HEK293 (cell line): ENCODE measurements around the gene ENOX2.

Experiments used
- CTCF ChIA-PET: fragments of 350-600 bp; formaldehyde crosslinking; extraction: SDS; loops from one replicate; lab custom pipeline; 2021; ENCODE audit warnings: antibody characterized with exemption; lab: Yijun Ruan, JAX
- POLR2A ChIA-PET: fragments of 300-600 bp; formaldehyde crosslinking; extraction: SDS; loops from one replicate; lab custom pipeline; 2020; ENCODE audit warnings: antibody characterized with exemption, inconsistent platforms; lab: Yijun Ruan, JAX
- H3K27ac ChIP-seq: fragments of 200-500 bp; sonication (Bioruptor generic); 2 replicates; pipeline ENCODE4 v1.5.1; 2014; ENCODE audit warnings: low read depth, low read length, control low read depth, inconsistent platforms; ENCODE audit errors: extremely low read depth
- H3K36me3 ChIP-seq, 2 experiments: fragments of 200-500 bp in 1 of 2; sonication (Bioruptor generic) in 1 of 2; 1 replicate in 1 of 2; 2 replicates in 1 of 2; pipeline ENCODE4 v1.5.1; 2014 to 2017; ENCODE audit warnings: inconsistent platforms in 2 of 2, low read length in 2 of 2; ENCODE audit not compliant: control insufficient read depth in 2 of 2, insufficient read depth in 1 of 2
- H3K4me1 ChIP-seq: fragments of 200-500 bp; sonication (Bioruptor generic); 2 replicates; pipeline ENCODE4 v1.5.1; 2014; ENCODE audit warnings: mild to moderate bottlenecking, low read length, inconsistent platforms; ENCODE audit not compliant: control insufficient read depth, insufficient read depth
- H3K4me3 ChIP-seq: 2 replicates; pipeline ENCODE4 v1.5.1; 2011; ENCODE audit warnings: low read depth, mild to moderate bottlenecking, control low read depth, low read length, moderate library complexity
- H3K9me3 ChIP-seq: fragments of 200-500 bp; sonication (Bioruptor generic); 2 replicates; pipeline ENCODE4 v1.5.1; 2014; ENCODE audit warnings: low read depth, low read length, inconsistent platforms; ENCODE audit not compliant: control insufficient read depth, insufficient read depth
- GFI1B ChIP-seq: fragments of 450-650 bp; formaldehyde crosslinking; IDR thresholded peaks from 2 replicates; pipeline ENCODE4 v1.5.1; 2016; ENCODE audit warnings: missing biosample characterization, missing genetic modification characterization
- GLIS2 ChIP-seq: fragments of 450-650 bp; formaldehyde crosslinking; IDR thresholded peaks from 2 replicates; pipeline ENCODE4 v1.5.1; 2016; ENCODE audit warnings: missing biosample characterization, missing genetic modification characterization
- MEIS1 ChIP-seq: sonication (generic); formaldehyde crosslinking; IDR thresholded peaks from 2 replicates; pipeline ENCODE4 v1.8.1; 2022; ENCODE audit warnings: missing genetic modification reagents, mild to moderate bottlenecking, borderline replicate concordance
- TRIM28 ChIP-seq: IDR thresholded peaks from 2 replicates; pipeline ENCODE4 v1.6.1; 2011; ENCODE audit warnings: low read length, control low read depth, borderline replicate concordance
- WT1 ChIP-seq: fragments of 450-650 bp; formaldehyde crosslinking; IDR thresholded peaks from 2 replicates; pipeline ENCODE4 v1.5.1; 2016; ENCODE audit warnings: missing biosample characterization, missing genetic modification characterization
- ZBTB20 ChIP-seq: fragments of 450-650 bp; formaldehyde crosslinking; IDR thresholded peaks from 2 replicates; pipeline ENCODE4 v1.5.1; 2016; ENCODE audit warnings: missing biosample characterization, missing genetic modification characterization
- ZBTB7A ChIP-seq: fragments of 450-650 bp; formaldehyde crosslinking; IDR thresholded peaks from 2 replicates; pipeline ENCODE4 v1.5.1; 2016; ENCODE audit warnings: low read depth, missing biosample characterization, missing genetic modification characterization
- ZFP69B ChIP-seq: fragments of 450-650 bp; formaldehyde crosslinking; IDR thresholded peaks from 2 replicates; pipeline ENCODE4 v1.5.1; 2016; ENCODE audit warnings: missing biosample characterization, missing genetic modification characterization
- ZNF202 ChIP-seq: fragments of 450-650 bp; formaldehyde crosslinking; IDR thresholded peaks from 2 replicates; pipeline ENCODE4 v1.5.1; 2016; ENCODE audit warnings: missing biosample characterization, missing genetic modification characterization, borderline replicate concordance
- ZNF239 ChIP-seq: fragments of 450-650 bp; formaldehyde crosslinking; IDR thresholded peaks from 2 replicates; pipeline ENCODE4 v1.5.1; 2016; ENCODE audit warnings: missing biosample characterization, missing genetic modification characterization
- ZNF266 ChIP-seq: fragments of 450-650 bp; formaldehyde crosslinking; IDR thresholded peaks from 2 replicates; pipeline ENCODE4 v1.5.1; 2016; ENCODE audit warnings: missing biosample characterization, missing genetic modification characterization, low read depth
- ZNF529 ChIP-seq: fragments of 450-650 bp; formaldehyde crosslinking; IDR thresholded peaks from 2 replicates; pipeline ENCODE4 v1.5.1; 2017; ENCODE audit warnings: missing genetic modification characterization, missing biosample characterization; ENCODE audit not compliant: insufficient replicate concordance
- ZNF600 ChIP-seq: fragments of 450-650 bp; formaldehyde crosslinking; IDR thresholded peaks from 2 replicates; pipeline ENCODE4 v1.5.1; 2016; ENCODE audit warnings: missing biosample characterization, missing genetic modification characterization
- ZNF701 ChIP-seq: fragments of 450-650 bp; formaldehyde crosslinking; IDR thresholded peaks from 2 replicates; pipeline ENCODE4 v1.5.1; 2016; ENCODE audit warnings: missing biosample characterization, missing genetic modification characterization
- ZNF776 ChIP-seq: fragments of 450-650 bp; formaldehyde crosslinking; IDR thresholded peaks from 2 replicates; pipeline ENCODE4 v1.5.0; 2017; ENCODE audit warnings: missing biosample characterization, missing genetic modification characterization, borderline replicate concordance
- ZNF777 ChIP-seq: fragments of 450-650 bp; formaldehyde crosslinking; IDR thresholded peaks from 2 replicates; pipeline ENCODE4 v1.5.1; 2017; ENCODE audit warnings: missing biosample characterization, missing genetic modification characterization, borderline replicate concordance
- ZSCAN16 ChIP-seq: fragments of 450-650 bp; formaldehyde crosslinking; IDR thresholded peaks from 2 replicates; pipeline ENCODE4 v1.5.1; 2016; ENCODE audit warnings: missing biosample characterization, missing genetic modification characterization
- TF ChIP-seq, protein P1 (sequence below): fragments of 450-650 bp; formaldehyde crosslinking; IDR thresholded peaks from 2 replicates; pipeline ENCODE4 v1.5.1; 2016; ENCODE audit warnings: missing biosample characterization, missing genetic modification characterization
- TF ChIP-seq, protein P2 (sequence below): fragments of 450-650 bp; formaldehyde crosslinking; IDR thresholded peaks from 2 replicates; pipeline ENCODE4 v1.5.1; 2016; ENCODE audit warnings: missing biosample characterization, missing genetic modification characterization
- TF ChIP-seq, protein P3 (sequence below): sonication (generic); formaldehyde crosslinking; IDR thresholded peaks from 2 replicates; pipeline ENCODE4 v1.8.1; 2022; ENCODE audit warnings: mild to moderate bottlenecking, moderate library complexity, missing genetic modification reagents
- TF ChIP-seq, protein P4 (sequence below): fragments of 450-650 bp; formaldehyde crosslinking; IDR thresholded peaks from 2 replicates; pipeline ENCODE4 v1.5.1; 2016; ENCODE audit warnings: missing biosample characterization, missing genetic modification characterization
- TF ChIP-seq, protein P5 (sequence below): fragments of 450-650 bp; formaldehyde crosslinking; IDR thresholded peaks from 2 replicates; pipeline ENCODE4 v1.5.1; 2017; ENCODE audit warnings: missing biosample characterization, missing genetic modification characterization
- TF ChIP-seq, protein P6 (sequence below): fragments of 450-650 bp; formaldehyde crosslinking; IDR thresholded peaks from 2 replicates; pipeline ENCODE4 v1.5.0; 2017; ENCODE audit warnings: missing biosample characterization, missing genetic modification characterization, borderline replicate concordance

The ENOX2 gene

DNA sequence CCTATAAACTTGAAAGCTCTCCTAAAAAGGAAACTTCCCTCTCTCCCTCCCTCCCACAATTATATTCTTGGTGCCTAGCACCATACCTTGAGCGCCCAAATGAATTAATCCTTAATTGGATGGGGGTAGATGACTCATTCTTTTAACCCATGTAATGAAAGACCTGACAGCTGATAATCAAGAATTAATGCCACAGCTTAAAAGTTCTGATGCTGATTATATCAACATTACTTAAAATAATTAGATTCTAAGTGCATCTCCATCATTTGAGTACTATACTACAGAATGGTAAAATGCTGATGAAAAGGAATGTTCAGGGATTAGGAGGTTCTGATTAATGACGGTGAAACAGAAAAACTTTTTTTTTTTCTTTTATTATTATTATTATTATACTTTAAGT, 117.0 kb downstream of the ENOX2 start (continued):
- TF ChIP-seq ZNF776 (tag by site-specific recombination), result no peak
- TF ChIP-seq ZNF266 (tag by site-specific recombination), result no peak
- TF ChIP-seq GFI1B (tag by site-specific recombination), result no peak
- no peak for TF ChIP-seq ZNF202 (tag by site-specific recombination)

DNA sequence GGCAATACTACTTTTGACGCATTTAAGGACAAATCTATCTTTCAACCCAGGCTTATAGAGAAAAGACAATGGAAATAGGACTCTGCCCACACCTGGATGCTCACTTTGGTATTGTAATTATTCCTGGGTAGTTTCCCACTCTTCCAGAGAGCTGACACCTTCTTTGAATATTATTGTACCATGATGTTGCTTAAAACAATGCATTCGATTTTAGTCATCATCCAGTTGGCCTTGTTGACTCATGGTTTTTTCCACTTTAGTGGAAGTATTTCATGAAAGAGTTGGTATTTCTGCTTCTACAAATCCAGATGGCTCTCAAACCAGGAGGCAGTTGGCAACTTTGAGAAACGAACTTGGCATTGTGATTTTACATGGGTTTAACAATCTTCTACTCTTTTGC, 124.2 kb downstream of the ENOX2 start:
- ChIA-PET POLR2A (no interaction called here), CTCF (interaction anchor here (1.5 kb wide), 1 partner anchor 239 kb away, joined by 5 read pairs; no protein-coding TSS in a partner anchor)
- H3K4me3 ChIP-seq, result no peak overlapping the region
- H3K36me3 ChIP-seq, result no peaks in the 10 kb centered on the region
- H3K27ac ChIP-seq, result no peak overlapping the region
- H3K9me3 ChIP-seq, result no peaks in the 10 kb centered on the region
- no peak for TF ChIP-seq ZBTB20 (tag by site-specific recombination)
- TF ChIP-seq, protein P1, sequence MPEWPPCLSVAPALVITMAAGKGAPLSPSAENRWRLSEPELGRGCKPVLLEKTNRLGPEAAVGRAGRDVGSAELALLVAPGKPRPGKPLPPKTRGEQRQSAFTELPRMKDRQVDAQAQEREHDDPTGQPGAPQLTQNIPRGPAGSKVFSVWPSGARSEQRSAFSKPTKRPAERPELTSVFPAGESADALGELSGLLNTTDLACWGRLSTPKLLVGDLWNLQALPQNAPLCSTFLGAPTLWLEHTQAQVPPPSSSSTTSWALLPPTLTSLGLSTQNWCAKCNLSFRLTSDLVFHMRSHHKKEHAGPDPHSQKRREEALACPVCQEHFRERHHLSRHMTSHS, result no peak
- no peak for TF ChIP-seq ZNF701 (tag by site-specific recombination)
- TF ChIP-seq, protein P2, sequence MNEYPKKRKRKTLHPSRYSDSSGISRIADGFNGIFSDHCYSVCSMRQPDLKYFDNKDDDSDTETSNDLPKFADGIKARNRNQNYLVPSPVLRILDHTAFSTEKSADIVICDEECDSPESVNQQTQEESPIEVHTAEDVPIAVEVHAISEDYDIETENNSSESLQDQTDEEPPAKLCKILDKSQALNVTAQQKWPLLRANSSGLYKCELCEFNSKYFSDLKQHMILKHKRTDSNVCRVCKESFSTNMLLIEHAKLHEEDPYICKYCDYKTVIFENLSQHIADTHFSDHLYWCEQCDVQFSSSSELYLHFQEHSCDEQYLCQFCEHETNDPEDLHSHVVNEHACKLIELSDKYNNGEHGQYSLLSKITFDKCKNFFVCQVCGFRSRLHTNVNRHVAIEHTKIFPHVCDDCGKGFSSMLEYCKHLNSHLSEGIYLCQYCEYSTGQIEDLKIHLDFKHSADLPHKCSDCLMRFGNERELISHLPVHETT (tag by site-specific recombination), result no peak
- TF ChIP-seq TRIM28, result no peak
- TF ChIP-seq, protein P3, sequence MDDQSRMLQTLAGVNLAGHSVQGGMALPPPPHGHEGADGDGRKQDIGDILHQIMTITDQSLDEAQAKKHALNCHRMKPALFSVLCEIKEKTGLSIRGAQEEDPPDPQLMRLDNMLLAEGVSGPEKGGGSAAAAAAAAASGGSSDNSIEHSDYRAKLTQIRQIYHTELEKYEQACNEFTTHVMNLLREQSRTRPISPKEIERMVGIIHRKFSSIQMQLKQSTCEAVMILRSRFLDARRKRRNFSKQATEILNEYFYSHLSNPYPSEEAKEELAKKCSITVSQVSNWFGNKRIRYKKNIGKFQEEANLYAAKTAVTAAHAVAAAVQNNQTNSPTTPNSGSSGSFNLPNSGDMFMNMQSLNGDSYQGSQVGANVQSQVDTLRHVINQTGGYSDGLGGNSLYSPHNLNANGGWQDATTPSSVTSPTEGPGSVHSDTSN, result no peak
- TF ChIP-seq ZSCAN16, result no peak
- TF ChIP-seq ZNF600 (tag by site-specific recombination), result no peak
- TF ChIP-seq, protein P4, sequence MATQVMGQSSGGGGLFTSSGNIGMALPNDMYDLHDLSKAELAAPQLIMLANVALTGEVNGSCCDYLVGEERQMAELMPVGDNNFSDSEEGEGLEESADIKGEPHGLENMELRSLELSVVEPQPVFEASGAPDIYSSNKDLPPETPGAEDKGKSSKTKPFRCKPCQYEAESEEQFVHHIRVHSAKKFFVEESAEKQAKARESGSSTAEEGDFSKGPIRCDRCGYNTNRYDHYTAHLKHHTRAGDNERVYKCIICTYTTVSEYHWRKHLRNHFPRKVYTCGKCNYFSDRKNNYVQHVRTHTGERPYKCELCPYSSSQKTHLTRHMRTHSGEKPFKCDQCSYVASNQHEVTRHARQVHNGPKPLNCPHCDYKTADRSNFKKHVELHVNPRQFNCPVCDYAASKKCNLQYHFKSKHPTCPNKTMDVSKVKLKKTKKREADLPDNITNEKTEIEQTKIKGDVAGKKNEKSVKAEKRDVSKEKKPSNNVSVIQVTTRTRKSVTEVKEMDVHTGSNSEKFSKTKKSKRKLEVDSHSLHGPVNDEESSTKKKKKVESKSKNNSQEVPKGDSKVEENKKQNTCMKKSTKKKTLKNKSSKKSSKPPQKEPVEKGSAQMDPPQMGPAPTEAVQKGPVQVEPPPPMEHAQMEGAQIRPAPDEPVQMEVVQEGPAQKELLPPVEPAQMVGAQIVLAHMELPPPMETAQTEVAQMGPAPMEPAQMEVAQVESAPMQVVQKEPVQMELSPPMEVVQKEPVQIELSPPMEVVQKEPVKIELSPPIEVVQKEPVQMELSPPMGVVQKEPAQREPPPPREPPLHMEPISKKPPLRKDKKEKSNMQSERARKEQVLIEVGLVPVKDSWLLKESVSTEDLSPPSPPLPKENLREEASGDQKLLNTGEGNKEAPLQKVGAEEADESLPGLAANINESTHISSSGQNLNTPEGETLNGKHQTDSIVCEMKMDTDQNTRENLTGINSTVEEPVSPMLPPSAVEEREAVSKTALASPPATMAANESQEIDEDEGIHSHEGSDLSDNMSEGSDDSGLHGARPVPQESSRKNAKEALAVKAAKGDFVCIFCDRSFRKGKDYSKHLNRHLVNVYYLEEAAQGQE (tag by site-specific recombination), result no peak
- no peak for TF ChIP-seq ZBTB7A (tag by site-specific recombination)
- TF ChIP-seq ZFP69B (tag by site-specific recombination), result no peak
- H3K4me1 ChIP-seq, result no peaks in the 10 kb centered on the region

DNA sequence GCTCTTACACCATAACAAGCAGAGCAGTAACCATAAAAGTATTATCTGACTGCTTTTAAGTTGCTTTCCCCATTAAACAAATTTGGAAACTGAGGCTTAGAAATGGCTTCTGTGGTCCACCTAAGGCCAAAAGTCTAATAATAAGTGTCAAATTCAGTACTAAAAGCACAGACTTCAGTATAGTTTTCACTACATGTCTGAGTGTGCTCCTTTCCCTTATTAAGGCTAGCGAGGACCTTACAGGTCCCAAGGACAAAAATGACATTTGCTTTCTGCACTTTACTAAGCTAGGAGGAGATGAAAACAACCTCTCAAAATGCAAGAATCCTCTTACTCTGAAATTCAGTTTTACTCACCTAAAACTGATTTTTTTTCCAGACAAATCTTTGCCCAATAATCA, 127.2 kb downstream of the ENOX2 start:
- H3K4me1 ChIP-seq, result peaks cover 14% of the 10 kb centered on the region
- H3K4me3 ChIP-seq, result no peak overlapping the region
- POLR2A ChIA-PET, result no interaction called here
- H3K27ac ChIP-seq, result no peak overlapping the region
- no peaks in the 10 kb centered on the region for H3K36me3 ChIP-seq
- CTCF ChIA-PET, result no interaction called here
- no peaks in the 10 kb centered on the region for H3K9me3 ChIP-seq
- TF ChIP-seq ZNF777 (tag by site-specific recombination), result no peak
- TF ChIP-seq MEIS1 (CRISPR knock-in tag), result no peak
- TF ChIP-seq ZNF776 (tag by site-specific recombination), result no peak
- TF ChIP-seq ZNF239, result no peak
- no peak for TF ChIP-seq ZNF529 (tag by site-specific recombination)
- TF ChIP-seq WT1 (tag by site-specific recombination), result no peak
- TF ChIP-seq, protein P5, sequence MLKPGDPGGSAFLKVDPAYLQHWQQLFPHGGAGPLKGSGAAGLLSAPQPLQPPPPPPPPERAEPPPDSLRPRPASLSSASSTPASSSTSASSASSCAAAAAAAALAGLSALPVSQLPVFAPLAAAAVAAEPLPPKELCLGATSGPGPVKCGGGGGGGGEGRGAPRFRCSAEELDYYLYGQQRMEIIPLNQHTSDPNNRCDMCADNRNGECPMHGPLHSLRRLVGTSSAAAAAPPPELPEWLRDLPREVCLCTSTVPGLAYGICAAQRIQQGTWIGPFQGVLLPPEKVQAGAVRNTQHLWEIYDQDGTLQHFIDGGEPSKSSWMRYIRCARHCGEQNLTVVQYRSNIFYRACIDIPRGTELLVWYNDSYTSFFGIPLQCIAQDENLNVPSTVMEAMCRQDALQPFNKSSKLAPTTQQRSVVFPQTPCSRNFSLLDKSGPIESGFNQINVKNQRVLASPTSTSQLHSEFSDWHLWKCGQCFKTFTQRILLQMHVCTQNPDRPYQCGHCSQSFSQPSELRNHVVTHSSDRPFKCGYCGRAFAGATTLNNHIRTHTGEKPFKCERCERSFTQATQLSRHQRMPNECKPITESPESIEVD (tag by site-specific recombination), result no peak
- TF ChIP-seq GLIS2 (tag by site-specific recombination), result no peak
- TF ChIP-seq, protein P6, sequence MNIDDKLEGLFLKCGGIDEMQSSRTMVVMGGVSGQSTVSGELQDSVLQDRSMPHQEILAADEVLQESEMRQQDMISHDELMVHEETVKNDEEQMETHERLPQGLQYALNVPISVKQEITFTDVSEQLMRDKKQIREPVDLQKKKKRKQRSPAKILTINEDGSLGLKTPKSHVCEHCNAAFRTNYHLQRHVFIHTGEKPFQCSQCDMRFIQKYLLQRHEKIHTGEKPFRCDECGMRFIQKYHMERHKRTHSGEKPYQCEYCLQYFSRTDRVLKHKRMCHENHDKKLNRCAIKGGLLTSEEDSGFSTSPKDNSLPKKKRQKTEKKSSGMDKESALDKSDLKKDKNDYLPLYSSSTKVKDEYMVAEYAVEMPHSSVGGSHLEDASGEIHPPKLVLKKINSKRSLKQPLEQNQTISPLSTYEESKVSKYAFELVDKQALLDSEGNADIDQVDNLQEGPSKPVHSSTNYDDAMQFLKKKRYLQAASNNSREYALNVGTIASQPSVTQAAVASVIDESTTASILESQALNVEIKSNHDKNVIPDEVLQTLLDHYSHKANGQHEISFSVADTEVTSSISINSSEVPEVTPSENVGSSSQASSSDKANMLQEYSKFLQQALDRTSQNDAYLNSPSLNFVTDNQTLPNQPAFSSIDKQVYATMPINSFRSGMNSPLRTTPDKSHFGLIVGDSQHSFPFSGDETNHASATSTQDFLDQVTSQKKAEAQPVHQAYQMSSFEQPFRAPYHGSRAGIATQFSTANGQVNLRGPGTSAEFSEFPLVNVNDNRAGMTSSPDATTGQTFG, result no peak
- TF ChIP-seq TRIM28, result no peak
